NCI-H2227 treated with DMSO at 0.1 percent for 48 hours (cell line): ENCODE measurements around the gene NAA10.

Experiments used
- DNase-seq: peaks from one replicate; lab custom pipeline; 2025; lab: John Stamatoyannopoulos, UW

Gene NAA10

DNA sequence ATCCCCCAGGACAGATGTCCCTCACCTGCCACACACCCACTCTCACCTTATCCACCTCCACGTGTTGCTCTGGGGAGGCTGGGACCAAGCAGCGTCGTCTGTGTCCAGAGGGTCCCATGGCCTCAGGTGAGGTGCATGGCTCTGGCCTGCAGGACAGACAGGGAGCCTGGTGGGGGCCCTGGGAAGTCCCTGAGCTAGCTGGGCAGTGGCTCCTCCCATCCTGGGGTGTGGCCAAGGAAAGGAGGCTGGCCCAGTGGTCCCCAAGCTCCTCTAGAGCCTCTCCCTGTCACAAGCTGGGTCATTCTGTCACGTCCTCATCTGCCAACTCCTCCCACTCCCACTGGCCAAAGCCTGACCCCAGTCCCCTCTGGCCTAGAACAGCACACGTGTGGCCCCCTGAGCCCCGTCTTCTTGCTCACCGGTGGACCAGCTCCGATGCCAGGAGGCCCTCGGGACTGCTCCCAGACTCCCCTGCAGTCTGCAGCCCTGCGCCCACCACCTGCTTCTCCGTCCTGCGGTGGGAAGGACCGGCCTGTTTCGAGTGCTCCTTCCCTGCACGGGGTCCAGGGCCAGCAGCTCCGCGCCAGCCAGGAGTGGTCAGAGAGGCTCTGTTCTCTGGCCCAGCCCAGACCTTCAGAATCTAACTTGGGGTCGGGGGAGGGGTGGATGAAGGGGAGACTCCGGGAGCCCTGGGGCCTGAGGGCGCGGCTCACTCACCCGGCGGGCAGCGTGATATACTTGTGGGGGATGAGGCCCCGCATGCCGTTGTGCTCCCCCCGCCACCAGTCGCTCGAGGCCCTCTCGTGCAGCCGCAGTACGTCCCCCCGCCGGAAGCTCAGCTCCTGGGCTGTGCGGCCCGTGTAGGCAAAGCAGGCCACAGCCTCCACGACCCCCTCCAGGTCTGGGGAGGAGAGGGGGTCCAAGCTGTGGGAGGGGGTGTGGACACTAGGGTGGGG, 25.5 kb downstream of the NAA10 start:
- no peak for DNase-seq

GRCh38 chrX:153908219-153908860, 26.5 kb downstream of the NAA10 start:
- no peak for DNase-seq

DNA sequence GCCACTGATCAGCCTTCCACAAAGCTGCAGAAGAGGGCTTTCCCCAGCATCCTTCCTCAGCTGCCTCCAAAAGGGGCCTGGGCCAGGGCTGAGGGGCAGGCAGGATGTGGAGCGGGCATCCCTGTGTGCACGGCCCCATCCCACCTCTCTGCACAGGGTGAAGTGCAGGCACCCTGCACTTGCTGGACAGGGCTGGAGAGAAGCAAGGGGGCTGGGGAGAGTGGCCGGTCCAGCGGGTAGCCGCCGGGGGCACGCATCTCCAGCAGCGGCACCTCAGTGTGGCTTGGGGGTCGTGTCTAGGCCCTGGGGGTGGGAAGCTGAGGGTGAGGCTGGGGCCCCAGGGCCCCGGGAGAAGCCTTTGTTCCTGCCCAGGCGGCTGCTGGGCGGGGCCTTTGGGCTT, 27.4 kb downstream of the NAA10 start:
- no peak for DNase-seq

- no peak for DNase-seq
Observed at GRCh38 chrX:153906126-153906917, 28.5 kb downstream of the NAA10 start.

DNA sequence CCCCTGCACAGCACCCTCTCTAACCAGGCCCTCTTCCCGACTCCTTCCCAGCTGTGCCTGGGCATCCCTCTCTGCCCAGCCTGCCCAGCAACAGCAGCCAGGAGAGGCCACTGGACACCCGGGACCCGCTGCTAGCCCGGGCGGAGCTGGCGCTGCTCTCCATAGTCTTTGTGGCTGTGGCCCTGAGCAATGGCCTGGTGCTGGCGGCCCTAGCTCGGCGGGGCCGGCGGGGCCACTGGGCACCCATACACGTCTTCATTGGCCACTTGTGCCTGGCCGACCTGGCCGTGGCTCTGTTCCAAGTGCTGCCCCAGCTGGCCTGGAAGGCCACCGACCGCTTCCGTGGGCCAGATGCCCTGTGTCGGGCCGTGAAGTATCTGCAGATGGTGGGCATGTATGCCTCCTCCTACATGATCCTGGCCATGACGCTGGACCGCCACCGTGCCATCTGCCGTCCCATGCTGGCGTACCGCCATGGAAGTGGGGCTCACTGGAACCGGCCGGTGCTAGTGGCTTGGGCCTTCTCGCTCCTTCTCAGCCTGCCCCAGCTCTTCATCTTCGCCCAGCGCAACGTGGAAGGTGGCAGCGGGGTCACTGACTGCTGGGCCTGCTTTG, 29.2 kb downstream of the NAA10 start:
- DNase-seq = no peak

GRCh38 chrX:153903991-153904957, 30.6 kb downstream of the NAA10 start, which contains the start of gene AVPR2:
Gene AVPR2 (plus strand): TSS chrX:153904673. CDS start chrX:153905146, 473 bp downstream.
- no peak for DNase-seq

- no peak for DNase-seq
Observed at GRCh38 chrX:153903238-153903980, 31.4 kb downstream of the NAA10 start.

DNA sequence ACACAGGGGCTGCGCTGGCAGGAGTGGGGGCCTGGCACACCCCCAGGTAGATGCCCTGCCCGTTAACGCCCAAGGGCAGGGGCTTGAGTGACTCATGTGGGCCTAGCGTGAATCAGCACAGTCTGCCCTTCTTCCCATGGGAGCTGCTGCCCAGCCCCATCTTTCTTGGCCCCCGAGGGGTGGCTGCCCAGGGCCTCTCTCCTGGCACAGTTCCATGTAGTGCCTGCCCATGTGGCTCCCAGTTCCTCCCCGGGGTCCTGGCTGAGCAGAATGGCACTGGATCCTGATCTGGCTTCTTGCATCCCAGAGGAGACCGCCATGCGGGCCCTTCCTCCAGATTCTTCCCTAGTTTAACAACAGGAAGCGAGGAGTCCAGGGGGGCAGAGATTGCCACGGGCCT, 32.5 kb downstream of the NAA10 start:
- no peak for DNase-seq

DNA sequence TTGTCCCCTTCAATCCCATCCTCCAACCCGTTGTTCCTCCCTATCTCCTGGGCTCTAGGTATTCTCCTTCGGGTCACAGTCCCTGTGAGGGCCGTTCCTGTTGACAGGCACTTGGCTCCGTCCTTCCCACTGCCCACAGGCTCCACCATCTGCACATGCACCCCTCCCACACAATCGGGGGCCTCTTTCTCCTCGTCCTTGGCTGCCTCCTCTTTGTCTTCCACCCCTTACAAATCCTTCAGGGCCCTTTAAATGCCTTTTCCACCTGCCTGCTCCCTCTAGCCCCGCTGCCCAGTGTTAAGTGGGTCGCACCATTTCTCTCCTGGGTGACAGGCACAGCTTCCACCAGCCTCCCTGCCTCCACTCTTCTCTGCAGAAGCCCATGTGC, 33.1 kb downstream of the NAA10 start:
- peak; percentile 8 for DNase-seq

DNA sequence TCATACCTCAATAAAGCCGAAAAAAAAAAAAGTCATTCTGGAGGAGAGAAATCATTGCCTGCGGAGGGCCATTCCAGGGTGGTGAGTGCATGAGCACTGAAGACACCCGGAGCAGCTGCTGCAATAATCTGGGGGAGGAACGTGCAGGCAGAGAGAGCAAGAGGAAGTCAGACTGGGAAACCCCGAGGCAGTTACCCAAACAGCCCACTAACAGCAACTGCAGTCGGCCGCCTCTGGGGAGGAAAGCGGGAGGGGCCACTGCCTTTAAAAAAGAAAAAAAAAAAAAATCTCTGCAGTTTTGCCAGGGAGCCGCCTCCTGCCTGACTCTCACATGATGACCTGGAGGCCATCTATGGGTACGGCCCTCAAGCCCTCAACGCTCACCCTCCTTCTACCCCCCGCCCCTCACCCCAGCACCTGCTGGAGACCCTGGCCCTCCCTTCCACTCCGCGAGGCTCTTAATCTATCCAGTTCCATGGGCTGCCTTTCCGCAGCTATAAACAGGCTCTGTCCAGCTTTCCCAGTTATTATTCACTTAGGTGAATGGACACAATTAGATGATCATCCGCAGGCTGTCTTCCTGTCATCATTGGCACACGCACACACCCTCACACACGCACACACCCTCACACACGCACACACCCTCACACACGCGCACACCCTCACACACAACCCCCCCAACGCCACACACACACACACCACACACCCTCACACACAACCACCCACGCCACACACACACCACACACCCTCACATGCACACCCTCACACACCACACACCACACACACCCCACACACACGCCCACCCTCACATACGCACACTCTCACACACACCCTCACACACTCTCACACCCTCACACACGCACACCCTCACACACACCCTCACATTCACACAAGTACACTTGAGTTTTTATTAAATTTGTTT, 33.7 kb downstream of the NAA10 start:
- DNase-seq = peak; percentile 48

- DNase-seq = peak; percentile 11
Observed at GRCh38 chrX:153897899-153898298, 36.9 kb downstream of the NAA10 start.

- no peak for DNase-seq
Observed at GRCh38 chrX:153889123-153889522, 45.7 kb downstream of the NAA10 start.

DNA sequence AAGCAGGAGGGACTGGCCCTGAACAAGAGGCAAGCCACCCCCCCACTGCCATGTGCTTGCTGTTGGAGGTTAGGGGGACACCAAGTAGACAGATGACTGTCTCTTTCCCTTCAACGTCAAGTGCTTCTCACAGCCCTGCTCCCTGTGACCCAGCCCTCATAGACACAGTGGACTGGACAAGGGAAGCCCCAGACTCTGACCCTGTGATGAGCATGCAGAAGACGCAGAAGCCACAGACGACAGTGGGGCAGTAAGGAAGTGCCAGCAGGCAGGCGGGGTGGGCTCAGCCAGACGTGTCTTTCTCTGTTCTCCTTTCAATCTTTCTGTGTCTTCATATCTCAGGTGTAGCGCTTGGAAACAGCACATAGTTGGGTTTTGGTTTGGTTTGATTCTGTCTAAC, 46.5 kb downstream of the NAA10 start:
- DNase-seq = no peak

- no peak for DNase-seq
Observed at GRCh38 chrX:153887385-153887784, 47.5 kb downstream of the NAA10 start.

DNA sequence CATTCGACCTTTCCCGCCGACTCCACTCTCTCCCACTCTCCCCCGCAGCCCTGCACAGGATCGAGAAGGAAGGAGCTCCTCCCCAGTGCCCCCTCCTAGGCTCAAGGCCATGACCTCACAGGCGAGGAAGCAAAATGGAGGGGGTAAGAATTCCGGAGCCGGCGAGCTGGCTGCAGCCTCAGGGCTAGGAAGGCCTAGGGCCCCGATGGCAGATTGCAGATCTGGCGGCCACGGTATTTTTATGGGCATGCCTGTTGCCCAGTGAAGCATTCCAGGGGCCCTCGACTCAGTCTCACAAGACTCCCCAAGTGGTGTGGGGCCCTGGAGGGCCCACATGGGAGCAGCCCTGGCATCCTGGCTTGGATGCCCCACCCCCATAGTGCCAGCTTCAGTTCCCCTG, 47.9 kb downstream of the NAA10 start:
- no peak for DNase-seq

DNA sequence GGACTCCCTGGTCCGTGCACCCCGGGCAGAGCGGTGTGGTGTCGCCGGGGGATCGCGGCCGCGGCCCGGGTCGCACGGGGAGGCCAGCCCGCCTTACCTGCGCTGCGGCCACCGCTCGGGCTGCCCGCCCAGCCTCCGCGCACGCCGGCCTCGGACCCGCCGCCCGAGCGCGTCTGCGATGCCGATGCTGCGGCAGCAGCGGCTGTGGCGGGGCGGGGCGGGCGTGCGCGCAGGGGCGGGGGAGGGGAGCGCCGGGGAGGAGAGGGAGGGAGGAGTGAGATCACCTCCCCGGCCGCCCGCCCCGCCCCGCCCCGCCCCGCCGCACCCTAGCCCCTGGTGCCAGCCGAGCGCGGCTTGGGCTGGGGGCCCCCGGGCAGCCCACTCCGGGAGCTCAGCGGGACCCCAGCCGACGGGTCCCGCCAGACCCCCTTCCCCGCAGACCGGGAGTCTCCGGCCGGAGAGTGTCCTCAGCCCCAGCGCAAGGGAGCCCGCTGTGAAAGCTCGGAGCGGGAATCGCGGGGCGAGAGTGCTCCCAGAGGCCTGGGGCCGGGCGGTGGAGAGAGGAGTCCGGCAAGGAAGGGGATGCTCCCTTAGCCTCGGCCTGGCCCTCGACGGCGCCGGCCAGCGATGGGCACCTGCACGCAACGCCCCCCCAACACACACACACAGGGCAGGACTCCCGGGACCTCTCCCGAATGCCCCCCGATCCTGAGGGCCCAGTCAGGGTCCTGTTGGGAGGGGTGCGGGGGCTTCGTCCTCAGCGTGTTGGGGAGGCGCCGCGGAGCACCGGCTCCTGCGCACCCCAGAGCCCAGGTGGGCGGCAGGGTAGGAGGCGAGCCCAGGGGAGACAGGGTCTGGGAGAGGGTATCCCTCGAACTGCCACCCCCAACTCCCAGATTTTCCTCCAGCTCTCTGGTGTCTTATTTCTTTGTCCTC, 48.6 kb downstream of the NAA10 start, which contains the start of gene L1CAM:
Gene L1CAM (minus strand): TSS at position 206 of the 936 bp plus-strand sequence. CDS start 10,337 bp downstream, outside the sequence.
- peak; percentile 29 for DNase-seq

GRCh38 chrX:153885208-153885787, 49.5 kb downstream of the NAA10 start:
- no peak for DNase-seq
